ENCODE results near the gene TAF1C.

GRCh38 chr16:84199861-84200260 is 13.0 kb upstream of the TAF1C start:
- TF ChIP-seq PRRX2 (CRISPR knock-in tag; IDR thresholded peaks at IDR 0.05) = no peak
- TF ChIP-seq, protein P1, sequence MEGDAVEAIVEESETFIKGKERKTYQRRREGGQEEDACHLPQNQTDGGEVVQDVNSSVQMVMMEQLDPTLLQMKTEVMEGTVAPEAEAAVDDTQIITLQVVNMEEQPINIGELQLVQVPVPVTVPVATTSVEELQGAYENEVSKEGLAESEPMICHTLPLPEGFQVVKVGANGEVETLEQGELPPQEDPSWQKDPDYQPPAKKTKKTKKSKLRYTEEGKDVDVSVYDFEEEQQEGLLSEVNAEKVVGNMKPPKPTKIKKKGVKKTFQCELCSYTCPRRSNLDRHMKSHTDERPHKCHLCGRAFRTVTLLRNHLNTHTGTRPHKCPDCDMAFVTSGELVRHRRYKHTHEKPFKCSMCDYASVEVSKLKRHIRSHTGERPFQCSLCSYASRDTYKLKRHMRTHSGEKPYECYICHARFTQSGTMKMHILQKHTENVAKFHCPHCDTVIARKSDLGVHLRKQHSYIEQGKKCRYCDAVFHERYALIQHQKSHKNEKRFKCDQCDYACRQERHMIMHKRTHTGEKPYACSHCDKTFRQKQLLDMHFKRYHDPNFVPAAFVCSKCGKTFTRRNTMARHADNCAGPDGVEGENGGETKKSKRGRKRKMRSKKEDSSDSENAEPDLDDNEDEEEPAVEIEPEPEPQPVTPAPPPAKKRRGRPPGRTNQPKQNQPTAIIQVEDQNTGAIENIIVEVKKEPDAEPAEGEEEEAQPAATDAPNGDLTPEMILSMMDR (IDR thresholded peaks at IDR 0.05) = no peak
- no peak for TF ChIP-seq CREM (CRISPR knock-in tag; IDR thresholded peaks at IDR 0.05)
- TF ChIP-seq AR (CRISPR knock-in tag; IDR thresholded peaks at IDR 0.05) = no peak
- no peak for TF ChIP-seq GABPB1 (CRISPR knock-in tag; IDR thresholded peaks at IDR 0.05)
- no peak for TF ChIP-seq E2F1 (CRISPR knock-in tag; IDR thresholded peaks at IDR 0.05)
- no peak for TF ChIP-seq ZNF121 (CRISPR knock-in tag; IDR thresholded peaks at IDR 0.05)
- no peak for TF ChIP-seq NR3C1 (CRISPR knock-in tag; conservative IDR thresholded peaks at IDR 0.05; ENCODE audit: low read depth)
- TF ChIP-seq FOXK1 (CRISPR knock-in tag; IDR thresholded peaks at IDR 0.05) = no peak
- TF ChIP-seq, protein P2, sequence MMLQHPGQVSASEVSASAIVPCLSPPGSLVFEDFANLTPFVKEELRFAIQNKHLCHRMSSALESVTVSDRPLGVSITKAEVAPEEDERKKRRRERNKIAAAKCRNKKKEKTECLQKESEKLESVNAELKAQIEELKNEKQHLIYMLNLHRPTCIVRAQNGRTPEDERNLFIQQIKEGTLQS (CRISPR knock-in tag; conservative IDR thresholded peaks at IDR 0.05) = no peak
